HG03045 (cell line): ENCODE data around the gene CACHD1.
A peak's percentile ranks its signal among the peaks of the same experiment; 100 is the strongest.

Experiments
- ATAC-seq: cut with Tn5 transposase; IDR thresholded peaks from one replicate; pipeline ENCODE4 v1.9.1; 2021; ENCODE audit warnings: mild to moderate bottlenecking, moderate library complexity; ENCODE audit not compliant: unreplicated experiment

CACHD1 gene

DNA sequence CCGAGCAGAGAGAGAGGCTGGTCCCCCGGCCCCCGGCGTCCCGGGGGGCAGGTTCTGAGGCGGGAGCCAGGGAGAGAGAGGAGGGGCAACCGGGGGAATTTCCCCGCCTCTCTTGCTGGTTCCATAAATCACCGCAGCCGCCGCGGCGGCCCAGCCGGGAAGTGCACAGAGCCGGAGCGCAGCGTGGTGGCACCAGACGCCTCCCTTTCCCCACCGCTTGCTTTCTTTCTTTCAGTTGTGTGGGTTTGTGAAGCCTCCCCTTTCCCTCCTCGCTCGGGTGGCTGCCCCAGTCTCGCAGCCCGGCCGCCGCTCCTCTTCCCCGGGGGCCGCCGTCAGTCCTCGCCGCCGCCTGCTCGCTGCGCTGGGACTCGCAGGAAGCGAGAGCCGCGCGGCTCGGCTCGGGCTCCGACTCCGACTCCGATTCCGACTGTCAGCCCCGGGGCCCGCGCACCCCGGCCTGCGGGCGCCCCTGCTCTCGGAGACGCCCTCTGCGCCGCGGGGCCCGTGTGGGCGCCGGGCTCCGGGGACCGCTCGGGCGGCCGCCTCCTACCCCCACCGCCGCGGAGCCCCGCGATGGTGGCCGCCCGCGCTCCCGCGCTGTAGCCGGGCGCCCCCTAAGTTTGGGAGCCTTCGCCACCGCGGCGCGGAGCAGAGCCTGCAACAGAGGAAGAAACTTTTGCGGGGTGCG, at the start of gene CACHD1:
CACHD1 (plus strand) TSS at position 153 of the 688 bp plus-strand sequence. CDS start 616 bp downstream, outside the sequence.
- peak; percentile 68 for ATAC-seq

DNA sequence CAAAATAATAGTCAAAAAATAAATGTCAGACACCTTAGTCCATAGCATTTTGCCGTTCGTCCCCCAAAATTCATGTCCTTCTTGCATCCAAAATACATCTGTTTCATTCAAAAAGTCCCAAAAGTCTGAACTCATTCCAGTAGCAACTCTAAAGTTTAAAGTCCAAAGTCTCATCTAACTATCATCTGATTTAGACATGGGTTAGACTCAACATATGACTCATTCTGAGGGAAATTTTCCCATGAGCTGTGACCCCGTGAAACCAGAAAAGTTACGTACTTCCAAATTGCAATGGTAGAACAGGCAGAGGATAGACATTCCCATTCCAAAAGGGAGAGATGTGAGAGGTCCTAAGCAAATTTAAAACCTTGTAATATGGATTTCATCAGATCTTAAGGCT, 48.6 kb upstream of the CACHD1 start:
- ATAC-seq, result no peak

DNA sequence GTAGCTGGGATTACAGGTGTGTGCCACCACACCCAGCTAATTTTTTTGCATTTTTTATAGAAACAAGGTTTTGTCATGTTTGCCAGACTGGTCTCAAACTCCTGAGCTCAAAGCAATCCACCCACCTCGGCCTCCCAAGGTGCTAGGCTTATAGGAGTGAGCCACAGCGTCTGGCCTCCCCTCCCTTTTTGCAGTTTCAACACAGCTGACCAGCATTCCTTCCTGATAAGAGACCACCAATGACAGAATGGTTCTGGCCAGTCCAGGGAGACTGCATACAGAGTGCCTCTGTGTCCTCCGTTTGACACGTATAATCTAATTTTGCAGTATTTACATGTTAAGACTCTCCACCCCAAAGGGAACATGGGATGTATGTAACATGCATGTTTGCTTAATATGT, 46.4 kb upstream of the CACHD1 start:
- no peak for ATAC-seq

DNA sequence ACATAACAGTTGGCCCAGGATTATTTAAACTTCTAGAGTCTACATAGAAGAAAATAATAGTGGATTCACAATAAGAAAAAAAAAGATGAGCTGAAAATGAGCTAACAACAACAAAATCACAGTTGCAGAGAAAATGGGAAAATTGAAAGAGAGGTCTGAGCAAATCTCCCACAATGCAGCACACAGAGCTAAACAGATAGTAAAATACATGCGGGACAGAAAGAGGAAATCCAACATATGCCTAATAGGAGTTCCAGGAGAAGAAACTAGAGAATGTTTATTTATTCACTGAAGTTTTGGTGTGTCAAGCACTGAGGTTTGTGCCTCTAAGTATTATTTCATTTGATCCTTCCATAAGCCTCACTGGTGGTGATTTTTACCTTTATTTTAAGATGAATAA, 45.5 kb upstream of the CACHD1 start:
- no peak for ATAC-seq

DNA sequence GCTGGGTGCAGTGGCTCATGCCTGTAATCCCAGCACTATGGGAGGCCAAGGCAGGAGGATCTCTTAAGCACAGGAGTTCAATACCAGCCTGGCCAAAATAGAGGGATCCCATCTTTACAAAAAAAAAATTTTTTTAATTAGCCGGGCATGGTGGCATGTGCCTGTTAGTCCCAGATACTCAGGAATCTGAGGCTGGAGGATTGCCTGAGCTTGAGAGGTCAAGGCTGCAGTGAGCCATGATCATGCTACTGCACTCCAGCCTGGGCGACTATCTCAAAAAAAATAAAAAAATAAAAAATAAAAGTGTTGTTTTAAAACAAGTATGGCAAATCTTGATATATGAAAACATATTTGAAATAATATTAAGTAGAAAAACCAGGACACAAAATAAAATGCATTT, 44.4 kb upstream of the CACHD1 start:
- ATAC-seq, result no peak

DNA sequence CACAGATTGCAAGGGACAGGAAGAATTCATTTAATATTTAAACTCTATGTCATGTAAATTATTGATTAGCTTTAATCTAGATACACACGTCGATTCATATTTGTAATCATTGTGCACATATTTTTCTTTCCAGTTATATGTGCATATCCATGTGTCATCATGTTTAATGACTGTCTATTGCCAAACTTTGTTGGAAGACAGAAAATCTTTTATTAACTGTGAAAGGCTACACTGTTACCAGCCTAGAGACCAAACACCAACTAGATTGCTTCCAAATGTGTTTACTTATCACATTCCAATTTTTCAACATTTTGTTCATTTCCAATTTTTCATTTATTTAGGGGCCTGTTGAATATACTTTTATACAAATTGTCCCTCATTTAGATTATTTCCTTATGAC, 43.2 kb upstream of the CACHD1 start:
- ATAC-seq, result no peak

DNA sequence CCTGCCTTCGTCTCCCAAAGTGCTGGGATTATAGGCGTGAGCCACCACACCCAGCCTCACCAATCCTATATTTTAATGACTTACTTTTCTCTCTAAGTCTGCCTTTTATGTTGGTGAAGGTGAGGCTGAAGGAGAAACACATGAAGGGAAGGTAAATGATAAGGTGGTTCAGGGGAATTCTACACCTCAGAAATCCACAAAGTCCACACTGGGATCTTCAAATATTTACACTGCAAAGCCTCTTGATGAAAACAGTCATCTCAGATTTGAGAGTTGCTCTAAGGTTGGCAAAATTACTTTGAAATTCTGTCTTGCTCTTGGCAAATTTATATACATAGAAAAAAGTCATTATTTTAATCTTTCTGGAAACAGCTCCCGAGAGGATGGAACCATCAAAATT, 42.0 kb upstream of the CACHD1 start:
- no peak for ATAC-seq

DNA sequence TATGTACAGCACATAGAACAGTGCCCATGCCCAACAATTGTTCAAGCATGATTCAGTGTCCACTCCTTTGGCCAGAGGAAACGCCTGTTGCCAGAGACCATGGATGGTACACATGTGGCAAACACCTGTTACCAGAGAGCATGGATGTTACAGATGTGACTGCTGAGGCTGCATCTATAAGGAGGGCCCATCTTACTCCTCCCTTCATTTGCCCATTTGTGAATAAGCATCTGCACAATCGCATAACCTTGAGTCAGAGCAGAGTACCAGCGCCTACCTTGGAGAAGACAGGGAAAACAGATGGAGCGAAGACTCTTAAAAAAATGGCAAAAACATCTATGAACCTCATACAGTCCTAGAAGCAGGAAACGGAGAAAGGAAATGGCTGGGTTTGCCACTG, 36.6 kb upstream of the CACHD1 start:
- no peak for ATAC-seq

DNA sequence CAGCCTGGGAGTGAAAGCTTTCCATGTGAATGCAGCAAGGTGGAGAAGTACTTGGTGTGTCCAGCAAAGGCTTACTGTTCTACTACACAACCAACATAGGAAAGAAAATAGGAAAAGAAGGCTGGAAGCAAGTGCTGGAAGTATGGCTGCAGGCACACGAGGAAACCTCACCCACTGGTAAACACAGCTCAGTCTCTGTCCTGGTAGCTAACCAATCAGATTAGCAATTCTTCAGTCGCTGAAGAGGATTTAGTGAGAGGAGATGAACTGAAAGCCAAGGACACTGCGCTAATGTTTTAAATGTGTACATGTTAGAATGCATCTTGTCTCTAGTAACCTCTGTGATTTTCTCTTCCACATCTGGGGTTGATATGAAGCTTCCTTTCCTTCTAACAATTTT, 36.2 kb upstream of the CACHD1 start:
- ATAC-seq, result no peak

DNA sequence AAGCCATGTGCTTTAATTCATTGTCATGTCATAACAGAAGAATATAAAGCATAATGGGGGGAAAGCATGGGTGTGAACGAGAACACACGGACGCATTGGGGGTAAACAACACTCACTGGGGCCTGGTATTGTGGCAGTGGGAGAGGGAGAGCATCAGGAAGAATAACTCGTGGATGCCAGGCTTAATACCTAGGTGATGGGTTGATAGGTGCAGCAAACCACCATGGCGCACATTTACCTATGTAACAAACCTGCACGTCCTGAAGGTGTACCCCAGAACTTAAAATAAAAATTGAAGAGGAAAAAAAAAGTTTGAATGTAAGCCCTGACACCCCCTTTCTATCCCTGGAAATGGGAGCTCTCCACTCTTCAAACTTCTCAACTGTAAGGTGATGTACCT, 34.9 kb upstream of the CACHD1 start:
- no peak for ATAC-seq

DNA sequence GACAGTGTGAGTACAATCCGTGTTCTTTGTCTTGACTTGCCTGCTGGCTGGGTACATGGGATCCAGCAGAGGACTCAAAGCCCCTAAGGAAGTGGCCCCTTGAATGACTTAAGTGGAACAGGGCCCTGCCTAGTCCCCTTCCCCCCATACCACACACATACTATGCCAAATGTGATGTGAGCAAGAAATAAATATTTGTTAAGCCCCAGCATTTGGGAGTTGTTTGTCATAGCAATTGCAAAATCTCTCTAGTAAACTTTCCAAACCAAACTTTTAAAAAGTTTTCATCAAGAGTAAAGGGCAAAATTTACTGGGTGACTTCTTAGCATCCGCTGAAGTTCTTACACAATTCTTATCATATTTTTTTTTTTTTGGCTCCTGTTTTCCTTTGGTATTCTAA, 32.5 kb upstream of the CACHD1 start:
- no peak for ATAC-seq

DNA sequence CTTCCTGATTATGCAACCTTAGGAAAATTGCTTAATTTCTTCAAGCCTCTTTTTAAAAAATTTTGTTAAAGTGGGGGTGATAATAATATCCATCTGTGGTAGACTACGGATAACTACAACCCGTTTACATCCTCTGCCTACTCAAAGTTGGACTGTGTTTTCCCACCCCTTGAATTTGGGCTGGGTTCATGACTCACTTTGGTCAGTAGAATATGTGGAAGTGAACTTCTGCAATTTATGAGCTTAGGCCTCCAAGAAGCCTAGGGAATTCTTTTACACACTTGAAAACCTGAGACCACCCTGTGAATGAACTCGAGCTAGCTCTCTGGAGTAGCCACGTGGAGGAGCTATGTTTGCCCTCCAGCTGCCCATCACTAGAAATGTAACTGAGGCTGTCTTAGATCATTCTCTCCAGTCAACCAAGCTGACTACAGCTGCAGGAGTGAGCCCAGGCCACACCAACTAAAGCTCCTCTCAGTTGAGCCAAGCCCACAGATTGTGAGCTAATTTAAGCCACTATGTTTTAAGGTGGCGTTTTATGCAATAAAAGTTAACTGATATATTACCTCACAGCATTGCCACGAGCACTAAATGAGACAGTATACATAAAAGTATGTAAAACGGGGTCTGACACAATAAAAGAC, 29.6 kb upstream of the CACHD1 start:
- no peak for ATAC-seq

DNA sequence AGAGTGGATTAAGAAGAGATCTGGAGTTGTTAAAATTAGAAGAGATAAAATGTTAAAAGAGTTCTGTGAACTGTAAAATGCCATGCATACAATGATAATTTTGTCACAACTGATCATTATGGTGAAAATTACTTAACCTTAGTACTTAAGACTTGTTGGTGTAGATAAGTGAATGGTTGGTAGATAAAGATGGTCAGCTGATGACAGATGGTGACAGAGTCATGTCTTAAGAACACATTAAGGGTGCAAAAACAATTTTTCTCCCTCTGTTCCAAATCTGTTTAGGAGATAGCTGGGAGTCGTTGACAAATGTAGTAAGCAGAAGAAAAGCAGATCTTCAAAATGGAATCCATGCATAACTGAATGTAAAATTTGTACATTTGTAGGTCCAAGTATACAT, 18.5 kb upstream of the CACHD1 start:
- no peak for ATAC-seq

DNA sequence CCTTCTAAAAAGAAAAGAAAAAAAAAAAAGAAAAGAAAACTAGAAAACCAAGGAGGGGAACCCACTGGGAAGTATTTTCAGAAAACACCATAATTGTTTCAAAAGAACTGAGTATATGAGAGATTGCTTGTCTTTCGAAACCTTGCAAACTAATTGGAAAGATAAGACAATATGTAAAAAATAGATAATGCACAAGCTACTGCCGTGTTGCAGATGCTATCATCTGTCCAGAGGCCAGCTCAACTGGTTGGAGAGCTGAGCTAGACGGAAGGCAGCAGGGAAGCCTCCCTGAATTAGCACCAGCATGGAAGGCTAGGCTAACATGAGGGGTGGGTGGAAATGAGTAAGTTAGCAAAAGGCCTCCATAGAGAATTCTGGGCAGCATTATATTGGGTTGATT, 16.2 kb upstream of the CACHD1 start:
- no peak for ATAC-seq

DNA sequence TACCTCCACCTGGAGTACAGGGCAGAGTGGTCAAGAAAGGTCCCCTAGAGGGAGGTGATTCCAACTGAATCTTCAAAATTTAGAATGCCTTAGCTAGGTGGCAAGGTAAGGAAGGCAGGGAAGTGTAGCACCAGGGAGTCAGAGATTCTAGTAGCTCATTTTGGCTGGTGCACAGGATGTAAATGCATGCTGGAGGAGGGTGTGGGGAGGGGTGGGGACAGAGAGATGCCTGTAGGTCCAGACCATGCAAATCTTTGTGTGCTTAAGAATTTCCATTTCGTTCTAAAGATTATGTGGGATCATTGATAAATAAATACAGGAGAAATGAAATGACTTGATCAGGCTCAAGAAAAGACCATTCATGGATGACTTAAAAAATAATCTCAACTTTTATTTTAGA, 11.0 kb upstream of the CACHD1 start:
- ATAC-seq, result no peak

DNA sequence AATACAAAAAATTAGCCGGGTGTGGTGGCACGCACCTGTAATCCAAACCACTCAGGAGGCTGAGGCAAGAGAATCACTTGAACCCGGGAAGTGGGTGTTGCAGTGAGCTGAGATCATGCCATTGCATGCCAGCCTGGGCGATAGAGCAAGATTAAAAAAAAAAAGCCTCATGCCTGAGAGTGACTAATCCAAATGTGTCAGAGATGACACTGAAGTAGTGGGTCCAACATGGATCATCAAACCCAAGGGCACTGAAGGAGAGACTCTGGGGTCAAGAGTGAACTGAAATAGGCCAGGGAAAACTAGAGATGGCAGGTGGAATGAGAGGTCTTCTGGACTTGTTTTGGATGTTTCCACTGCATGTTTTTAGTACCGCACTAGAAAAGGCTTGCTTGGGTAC, 10.2 kb upstream of the CACHD1 start:
- no peak for ATAC-seq

DNA sequence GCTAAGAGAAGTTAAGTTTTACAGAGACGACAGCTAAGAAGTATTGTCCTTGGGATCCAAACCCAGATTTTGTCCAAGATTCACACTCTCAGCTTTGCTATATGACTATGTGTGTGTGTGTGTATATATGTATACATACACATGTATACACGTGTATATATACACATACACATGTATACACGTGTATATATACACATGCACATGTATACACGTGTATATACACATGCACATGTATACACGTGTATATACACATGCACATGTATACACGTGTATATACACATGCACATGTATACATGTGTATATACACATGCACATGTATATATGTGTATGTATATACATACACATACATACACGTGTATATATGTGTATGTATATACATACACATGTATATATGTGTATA, 3.9 kb upstream of the CACHD1 start:
- ATAC-seq, result no peak

DNA sequence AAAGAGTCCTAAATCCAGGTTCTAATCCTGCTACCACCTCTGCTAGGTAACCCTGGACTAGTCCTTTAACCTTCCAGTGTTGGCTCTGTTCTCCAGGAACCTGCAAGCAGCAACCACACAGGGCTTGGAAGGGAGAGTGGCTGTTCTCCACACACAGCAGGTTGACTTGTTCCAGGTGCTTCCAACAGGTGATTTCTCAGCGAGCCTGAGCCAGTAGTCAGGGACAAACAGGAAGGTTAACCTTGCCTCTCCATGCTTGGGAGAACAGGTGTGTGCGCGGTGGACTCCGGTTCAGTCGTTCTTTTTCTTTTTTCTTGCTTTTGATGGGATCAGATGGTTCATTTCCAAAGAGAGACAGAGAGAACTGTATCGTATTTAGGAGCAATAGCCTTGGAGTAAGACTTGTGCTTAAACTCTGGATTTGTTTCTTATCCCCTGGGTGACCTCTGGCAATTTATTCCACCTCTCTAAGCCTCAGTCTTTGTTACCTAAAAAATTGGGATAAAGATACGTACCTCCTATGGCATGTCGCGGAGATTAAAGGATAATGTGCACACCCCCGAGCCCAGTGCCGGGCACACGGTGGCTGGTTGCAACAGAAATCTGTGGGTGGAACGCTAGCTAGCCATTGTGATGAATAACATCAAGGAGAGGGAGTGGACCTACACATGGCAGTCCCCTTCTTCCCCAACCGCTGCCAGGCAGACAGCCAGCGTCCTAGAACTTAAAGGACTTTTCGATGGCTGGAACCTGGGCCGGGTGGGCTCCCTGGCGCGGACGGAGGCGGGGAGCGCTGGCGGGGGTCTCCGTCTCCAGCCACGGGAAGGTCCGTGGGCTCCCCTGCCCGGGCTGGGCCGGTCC, 583 bp upstream of the CACHD1 start:
- peak; percentile 8 for ATAC-seq

DNA sequence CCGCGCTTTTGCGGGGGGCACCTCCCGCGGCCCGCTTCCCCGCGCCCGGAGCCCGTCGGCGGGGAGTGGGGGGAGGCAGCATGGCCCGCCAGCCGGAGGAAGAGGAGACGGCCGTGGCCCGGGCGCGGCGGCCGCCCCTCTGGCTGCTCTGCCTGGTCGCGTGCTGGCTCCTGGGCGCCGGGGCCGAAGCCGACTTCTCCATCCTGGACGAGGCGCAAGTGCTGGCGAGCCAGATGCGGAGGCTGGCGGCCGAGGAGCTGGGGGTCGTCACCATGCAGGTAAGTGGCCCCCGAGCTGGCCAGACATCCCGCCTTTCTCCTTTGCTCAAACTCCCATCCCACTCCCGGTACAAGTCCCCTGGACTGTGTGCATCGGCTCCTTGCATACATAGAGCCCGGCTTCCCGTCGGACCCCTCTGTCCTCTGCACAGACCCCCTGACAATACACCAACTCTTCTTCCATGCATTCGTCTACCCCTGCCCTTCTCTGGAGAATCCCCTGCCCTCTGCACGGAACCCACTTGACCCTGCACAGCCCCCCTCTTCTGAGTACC, 812 bp downstream of the CACHD1 start:
- ATAC-seq, result peak; percentile 21

DNA sequence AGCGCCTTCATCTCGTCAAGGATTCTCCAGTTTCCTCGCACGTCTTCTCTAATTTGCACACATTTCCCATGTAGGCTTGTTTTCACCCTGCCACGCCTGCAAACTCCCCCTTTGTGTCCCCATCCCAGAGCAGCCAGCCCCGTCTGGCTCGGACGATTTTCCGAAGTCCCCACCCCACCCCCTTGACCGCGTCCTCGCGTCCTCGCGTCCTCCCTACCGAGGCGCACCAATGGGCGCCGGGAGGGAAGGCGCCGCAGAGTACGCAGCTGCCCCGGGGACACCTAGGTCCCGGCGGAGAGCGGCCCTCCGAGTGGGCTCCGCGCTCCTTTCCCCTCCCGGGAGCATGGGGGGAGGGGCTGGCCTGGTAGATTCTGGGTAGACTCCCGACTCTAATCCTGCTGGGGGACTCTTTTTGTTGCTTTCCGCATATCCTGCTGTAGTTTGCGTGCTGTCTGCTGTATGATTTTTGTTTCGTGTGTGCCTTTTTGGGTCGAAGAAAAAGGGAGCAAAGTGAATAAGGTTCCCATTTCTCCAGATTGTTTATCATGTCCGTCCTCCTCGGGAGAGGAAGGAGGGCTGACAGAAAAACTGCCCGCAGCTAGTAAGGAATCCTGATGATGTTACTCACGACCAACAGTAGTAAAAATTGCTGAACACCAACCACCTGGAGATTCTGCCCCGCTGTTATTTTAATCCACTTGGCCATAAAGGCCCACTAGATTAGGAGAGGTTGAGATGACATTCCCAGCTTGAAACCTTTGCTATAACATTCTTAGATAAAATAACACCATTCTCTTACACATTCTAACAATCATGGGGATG, 1.5 kb downstream of the CACHD1 start:
- no peak for ATAC-seq

DNA sequence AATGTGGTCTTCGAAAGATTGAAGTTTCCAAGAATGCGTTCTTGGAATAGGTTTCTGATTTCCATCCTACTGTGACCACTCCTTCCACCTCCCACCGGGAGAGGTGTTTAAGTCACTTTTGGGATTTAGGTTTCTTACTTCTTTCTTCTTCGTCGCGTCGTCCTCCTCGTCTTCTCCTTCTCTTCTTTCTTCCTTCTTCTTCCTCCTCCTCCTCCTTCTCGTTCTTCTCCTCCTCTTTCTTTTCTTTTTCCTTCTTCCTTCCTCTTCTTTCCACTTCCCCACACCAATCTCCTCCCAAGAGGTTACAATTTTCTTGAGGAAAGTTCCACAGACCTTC, 2.1 kb downstream of the CACHD1 start:
- no peak for ATAC-seq
